Measurements from ENCODE around the gene PIWIL4.
"Not testable (repeated sequence)": the region's sequence is repeated elsewhere in the genome, so short reads cannot be mapped to it uniquely, and the experiment has no call there.

Gene PIWIL4

DNA sequence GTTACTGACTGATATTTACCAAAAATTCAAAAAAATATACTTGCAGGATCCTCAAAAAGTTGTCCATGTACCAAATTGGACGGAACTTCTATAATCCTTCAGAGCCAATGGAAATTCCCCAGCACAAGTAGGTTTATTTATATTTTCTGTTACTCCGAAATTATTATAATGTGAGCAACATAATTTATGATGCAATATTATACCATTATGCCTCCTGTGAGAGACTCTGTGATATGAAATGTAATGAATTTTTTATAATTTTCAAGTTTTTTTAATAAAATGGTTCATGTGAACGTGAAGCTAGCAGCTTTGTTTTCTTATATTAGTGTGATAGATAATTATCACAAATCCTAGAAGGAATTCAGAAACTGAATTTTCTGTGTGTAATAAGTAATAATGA is 18.2 kb downstream of the PIWIL4 start:
- DNase-seq (ENCODE audit: low read depth) = no peak

DNA sequence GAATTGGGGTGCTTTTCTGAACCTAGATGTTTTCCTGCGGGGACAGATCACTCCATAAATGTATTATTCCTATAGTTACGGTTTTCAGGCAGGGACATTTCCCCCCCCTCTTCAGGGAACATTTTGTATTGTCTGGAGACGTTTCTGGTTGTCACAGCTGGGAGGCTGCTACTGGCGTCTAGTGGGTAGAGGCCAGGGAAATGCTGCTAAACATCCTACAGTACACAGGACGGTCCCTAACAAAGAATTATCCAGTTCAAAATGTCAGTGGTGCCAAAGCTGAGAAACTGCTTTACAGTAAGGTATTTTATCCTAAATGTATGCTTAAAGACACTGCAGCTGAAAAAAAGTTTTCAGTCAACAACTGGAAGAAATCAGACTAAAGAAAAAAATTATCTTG is 19.4 kb downstream of the PIWIL4 start:
- DNase-seq (ENCODE audit: low read depth) = no peak

DNA sequence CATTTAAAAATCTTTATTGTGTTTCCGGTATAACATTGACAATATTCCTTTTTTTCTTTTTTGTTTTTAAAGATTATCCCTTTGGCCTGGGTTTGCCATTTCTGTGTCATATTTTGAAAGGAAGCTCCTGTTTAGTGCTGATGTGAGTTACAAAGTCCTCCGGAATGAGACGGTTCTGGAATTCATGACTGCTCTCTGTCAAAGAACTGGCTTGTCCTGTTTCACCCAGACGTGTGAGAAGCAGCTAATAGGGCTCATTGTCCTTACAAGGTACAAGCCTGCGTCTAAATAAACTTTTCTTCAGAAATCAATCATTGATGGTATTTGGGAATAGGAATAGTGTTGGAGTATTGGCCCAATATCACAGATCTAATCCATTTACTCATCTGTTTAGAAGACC is 19.8 kb downstream of the PIWIL4 start:
- DNase-seq (ENCODE audit: low read depth) = no peak

GRCh38 chr11:94588366-94588942 is 21.3 kb downstream of the PIWIL4 start:
- no peak for DNase-seq (ENCODE audit: low read depth)

DNA sequence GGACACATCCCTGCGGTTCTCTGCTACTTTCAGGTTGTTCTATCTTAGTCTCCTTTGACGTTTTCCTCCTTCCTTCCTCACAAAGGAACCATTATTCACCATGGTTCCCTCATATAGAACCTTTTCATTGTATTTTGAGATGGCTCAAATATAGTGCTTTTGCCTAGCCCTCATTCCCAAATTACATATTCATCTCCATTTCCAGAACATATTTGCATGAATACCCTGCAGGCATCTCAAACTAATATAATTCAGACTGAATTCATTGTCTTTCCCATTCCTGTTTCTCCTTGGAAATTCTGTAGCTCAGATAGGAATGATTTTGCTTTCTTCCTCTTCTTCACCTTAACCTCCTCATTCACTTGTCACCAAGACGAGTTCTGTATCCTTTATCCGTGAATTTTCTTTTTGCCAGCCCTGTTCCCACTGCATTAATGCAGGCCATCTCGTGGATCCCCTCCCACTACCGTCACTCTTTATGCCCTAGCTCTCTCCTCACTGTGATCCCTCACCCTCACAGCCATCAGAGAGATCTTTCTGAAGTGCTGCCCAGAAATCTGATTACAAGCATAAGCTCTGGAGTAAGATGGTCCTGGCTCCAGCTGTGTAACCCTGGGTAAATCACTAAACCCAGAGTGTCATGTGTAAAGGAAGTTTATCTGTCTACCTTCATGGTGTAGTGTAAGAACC is 23.3 kb downstream of the PIWIL4 start:
- DNase-seq (ENCODE audit: low read depth) = no peak

GRCh38 chr11:94593030-94593429 is 25.9 kb downstream of the PIWIL4 start:
- peak; percentile 29 for DNase-seq (ENCODE audit: low read depth)

GRCh38 chr11:94595076-94595475 is 27.9 kb downstream of the PIWIL4 start:
- no peak for DNase-seq (ENCODE audit: low read depth)

- DNase-seq (ENCODE audit: low read depth) = peak; percentile 30
Measured at GRCh38 chr11:94597896-94598295, 30.7 kb downstream of the PIWIL4 start.

- no peak for DNase-seq (ENCODE audit: low read depth)
Measured at GRCh38 chr11:94599510-94599909, 32.3 kb downstream of the PIWIL4 start.

DNA sequence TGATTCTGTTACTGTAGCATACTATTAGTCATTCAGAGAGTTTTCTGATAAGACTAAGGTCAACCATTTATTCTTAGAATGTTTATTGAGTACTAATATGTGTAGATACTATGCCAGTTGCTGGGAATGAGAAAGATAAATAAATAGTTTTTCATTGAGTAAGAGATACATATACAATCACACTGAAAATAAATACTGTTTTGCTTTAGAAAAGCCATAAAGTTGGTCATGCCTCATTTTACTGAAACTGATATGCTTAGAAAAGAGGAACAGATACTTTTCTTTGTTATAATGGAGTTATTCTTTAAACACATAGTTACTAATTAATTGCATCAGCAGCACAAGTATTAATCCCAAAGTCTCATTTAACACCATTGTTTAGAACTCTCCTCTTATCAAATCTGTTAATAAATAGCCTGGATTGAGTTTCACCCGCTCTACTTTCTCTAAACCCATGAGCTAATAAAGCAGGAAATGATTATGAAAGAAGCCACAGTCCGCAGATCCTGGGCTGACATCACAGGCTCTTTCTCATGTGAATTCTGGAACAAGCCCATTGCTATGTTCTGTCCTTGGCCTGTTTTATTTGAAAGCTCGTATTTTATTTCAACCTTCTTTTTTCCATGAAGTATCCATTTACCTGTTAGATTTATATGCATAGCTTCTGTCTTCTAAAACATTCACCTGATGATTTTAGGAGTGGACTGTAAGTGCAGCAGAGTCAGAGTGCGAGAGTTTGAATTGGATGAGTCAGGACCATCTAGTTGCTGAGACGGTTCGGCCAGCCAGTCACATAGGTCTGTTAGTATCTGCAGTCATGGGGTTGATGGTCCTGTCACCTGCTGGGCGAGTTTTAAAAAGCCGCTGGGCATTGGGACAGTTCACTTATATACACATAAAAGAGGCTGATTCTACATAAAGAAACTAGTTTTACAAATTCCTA is 35.5 kb downstream of the PIWIL4 start:
- DNase-seq (ENCODE audit: low read depth) = peak; percentile 91

GRCh38 chr11:94603587-94603986 is 36.4 kb downstream of the PIWIL4 start:
- DNase-seq (ENCODE audit: low read depth) = no peak

DNA sequence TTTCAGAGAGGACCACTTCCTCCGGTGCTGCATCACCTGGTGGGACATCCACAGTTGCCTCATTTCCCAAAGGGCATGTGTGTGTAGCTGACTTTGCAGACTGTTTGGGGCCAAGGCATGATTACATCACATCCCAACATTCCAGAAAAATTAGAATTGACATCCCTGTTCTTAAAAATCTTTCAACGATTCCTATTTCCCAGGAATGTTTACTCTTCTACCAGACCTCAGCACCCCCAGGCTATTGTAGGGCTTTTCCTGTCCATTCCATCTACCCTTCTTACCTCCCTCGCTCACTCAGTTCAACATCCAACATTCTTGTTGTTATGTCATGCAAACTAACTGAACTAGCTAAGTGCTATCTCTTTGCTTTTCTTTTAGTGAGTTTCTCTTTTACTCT is 37.3 kb downstream of the PIWIL4 start:
- no peak for DNase-seq (ENCODE audit: low read depth)

GRCh38 chr11:94613120-94613519 is 46.0 kb downstream of the PIWIL4 start:
- DNase-seq (ENCODE audit: low read depth) = no peak

DNA sequence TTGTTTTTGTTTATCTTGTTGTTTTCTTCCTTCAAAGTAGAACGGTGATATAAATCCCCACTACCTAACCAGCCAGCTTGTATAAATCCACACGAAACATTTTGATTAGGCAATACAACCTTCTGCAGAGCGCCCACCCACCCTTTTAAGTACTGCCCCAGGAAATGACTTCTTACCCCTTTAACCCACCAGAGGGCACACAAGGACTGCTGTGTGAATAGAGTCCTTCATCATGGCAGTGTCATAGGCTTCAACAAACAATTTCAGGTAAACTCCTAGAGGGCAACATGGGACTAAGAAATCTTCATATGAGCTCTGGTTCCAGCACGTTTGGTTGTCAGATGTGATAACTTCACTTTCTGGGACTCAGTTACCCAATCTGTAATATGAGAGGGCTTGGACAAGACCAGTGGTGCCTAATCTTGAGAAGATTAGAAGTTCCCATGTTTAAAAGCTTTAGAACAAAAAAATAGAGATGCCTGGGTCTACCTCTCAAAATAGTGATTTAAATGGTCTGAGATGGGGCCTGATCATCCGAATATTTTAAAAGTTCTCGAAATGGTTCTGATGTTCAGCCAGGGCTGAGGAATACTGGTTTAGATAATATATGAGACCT is 56.1 kb downstream of the PIWIL4 start:
- DNase-seq (ENCODE audit: low read depth) = peak; percentile 83

GRCh38 chr11:94625422-94625821 is 58.3 kb downstream of the PIWIL4 start:
- DNase-seq (ENCODE audit: low read depth) = not testable (repeated sequence)

- DNase-seq (ENCODE audit: low read depth) = not testable (repeated sequence)
Measured at GRCh38 chr11:94627003-94627560, 59.9 kb downstream of the PIWIL4 start.

DNA sequence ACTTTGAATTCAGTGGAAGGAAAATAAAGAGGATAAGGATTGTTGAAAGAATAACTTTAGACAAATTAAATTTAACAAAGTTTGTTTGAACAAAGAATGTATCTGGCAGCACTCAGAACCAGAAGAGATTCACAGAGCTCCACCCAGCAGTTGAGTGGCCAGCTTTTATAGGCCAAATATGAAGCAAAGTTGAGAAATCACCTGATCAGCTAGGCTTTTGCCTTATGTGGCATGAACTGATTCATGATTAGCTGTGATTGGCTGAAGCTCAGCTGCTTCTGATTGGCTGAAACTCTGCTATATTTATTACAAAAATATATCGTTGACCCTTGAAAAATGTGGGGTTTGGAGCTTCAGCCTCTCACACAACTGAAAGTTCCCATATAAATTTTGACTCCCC is 62.6 kb downstream of the PIWIL4 start:
- DNase-seq (ENCODE audit: low read depth) = no peak

DNA sequence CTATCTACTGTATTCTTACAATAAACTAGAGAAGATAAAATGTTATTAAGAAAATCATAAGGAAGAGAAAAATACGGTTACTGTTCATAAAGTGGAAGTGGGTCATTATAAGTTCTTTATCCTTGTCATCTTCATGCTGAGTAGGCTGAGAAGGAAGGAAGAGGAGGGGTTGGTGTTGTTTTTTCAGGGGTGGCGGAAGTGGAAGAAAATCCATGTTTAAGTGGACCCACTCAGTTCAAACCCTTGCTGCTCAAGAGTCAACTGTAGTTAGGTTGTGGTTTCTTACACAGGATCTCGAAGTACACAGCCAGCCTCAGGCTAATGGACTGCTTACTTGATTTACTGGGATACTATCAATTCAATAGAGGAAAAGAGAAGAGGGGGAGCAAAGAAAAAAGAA is 63.1 kb downstream of the PIWIL4 start:
- DNase-seq (ENCODE audit: low read depth) = no peak

DNA sequence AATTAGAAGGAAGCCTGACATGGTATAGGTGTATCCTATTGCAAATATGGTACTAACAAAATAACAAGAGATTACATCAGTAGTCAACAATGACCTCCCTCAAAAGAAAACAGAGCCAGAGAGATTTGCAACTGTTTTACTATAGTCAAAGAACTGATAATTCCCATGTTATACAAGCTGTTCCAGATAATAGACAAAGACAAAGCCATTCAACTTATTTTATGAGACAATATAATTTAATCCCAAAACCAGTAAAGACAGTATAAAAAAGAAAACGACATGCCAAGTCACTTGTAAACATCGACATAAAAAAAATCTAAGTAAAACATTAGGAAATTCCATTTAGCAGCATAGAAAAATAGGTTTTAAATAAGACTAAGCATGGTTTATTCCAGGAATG is 65.2 kb downstream of the PIWIL4 start:
- no peak for DNase-seq (ENCODE audit: low read depth)

DNA sequence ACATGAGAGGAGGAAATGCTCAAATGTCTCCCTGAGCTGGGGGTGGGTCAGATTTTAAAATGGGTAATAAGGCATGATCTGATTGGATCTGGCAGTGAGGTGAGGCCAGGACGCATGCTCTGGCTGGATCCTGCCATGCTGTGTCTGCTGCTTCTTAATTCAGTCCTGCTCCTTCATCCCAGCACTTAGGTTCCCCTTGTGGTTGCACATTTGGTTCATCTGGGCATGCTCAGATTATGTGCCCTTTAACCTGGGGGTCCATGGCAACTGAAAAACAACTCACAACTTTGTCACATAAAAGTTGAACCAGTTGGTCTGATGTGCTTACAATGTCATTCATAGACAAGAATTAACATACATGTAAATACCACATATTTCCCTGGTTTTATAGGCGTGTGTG is 67.9 kb downstream of the PIWIL4 start:
- no peak for DNase-seq (ENCODE audit: low read depth)

GRCh38 chr11:94636388-94636949 is 69.3 kb downstream of the PIWIL4 start:
- no peak for DNase-seq (ENCODE audit: low read depth)
